Measurements from ENCODE around the gene JUP. TPM values are rescaled to one million over a fixed set of nuclear protein-coding genes. Genes with fewer than 3 reads are reported as not detected.

The JUP gene
- total RNA-seq, 3 donors from 2014 or later = 107 to 158 (median 121) TPM

DNA sequence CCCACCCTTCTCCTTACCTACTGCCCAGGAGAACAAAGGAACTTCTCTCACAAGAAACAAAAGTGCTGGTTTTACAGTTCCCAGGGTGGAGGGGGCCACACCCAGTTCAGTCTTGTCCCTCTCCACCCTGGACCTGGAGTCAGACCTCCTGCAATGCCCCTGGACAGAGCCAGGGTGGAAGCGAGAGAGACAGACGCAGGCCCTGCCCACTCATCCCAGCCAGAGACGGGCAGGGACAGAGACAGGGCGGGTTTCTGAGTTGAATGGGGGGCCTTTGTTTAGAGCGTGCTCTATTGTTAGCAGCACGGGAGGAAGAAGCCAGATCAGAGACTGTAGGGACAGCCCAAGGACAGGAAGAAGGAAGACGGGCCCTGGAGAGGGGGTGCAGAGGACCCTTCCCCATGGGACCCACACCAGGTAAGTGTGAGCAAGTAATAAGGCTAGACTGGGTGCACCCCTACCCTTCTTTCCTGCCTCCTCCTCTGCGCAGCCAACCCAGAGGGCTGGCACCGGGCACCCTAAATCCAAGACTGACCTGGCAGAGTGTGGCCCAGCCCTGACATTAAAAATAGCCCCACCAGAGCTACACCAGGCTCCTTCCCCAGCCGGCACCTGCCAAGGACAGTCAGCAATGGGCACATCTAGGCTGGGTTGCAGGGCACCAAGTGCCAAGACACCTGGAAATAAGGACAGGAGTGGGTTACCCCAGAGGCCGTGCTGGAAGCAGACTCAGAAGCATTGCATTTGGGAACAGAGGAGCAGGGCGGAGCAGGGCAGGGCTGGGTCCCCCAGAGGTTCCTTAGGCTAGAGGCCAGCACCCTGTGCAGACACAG lies 10.9 kb downstream of the JUP start:
- no peaks in the 10 kb centered on the region for H3K36me3 ChIP-seq
- intact Hi-C loops (cut with DNase I; ENCODE audit: low total_unique reads) = no loop called here
- H3K4me1 ChIP-seq = peaks cover 29 to 61% of the 10 kb centered on the region in 2 donors
- no peak overlapping the region for H3K4me3 ChIP-seq
- H3K27me3 ChIP-seq = no peaks in the 10 kb centered on the region
- H3K27ac ChIP-seq = peak overlapping the region; percentile 83 to 89
- no peak for TF ChIP-seq POLR2A (IDR thresholded peaks at IDR 0.05)
- TF ChIP-seq, protein P1, sequence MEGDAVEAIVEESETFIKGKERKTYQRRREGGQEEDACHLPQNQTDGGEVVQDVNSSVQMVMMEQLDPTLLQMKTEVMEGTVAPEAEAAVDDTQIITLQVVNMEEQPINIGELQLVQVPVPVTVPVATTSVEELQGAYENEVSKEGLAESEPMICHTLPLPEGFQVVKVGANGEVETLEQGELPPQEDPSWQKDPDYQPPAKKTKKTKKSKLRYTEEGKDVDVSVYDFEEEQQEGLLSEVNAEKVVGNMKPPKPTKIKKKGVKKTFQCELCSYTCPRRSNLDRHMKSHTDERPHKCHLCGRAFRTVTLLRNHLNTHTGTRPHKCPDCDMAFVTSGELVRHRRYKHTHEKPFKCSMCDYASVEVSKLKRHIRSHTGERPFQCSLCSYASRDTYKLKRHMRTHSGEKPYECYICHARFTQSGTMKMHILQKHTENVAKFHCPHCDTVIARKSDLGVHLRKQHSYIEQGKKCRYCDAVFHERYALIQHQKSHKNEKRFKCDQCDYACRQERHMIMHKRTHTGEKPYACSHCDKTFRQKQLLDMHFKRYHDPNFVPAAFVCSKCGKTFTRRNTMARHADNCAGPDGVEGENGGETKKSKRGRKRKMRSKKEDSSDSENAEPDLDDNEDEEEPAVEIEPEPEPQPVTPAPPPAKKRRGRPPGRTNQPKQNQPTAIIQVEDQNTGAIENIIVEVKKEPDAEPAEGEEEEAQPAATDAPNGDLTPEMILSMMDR (IDR thresholded peaks at IDR 0.05) = no peak
- no peaks in the 10 kb centered on the region for H3K9me3 ChIP-seq
- no peak for DNase-seq (ENCODE audit: low spot score in 2 of 2)

DNA sequence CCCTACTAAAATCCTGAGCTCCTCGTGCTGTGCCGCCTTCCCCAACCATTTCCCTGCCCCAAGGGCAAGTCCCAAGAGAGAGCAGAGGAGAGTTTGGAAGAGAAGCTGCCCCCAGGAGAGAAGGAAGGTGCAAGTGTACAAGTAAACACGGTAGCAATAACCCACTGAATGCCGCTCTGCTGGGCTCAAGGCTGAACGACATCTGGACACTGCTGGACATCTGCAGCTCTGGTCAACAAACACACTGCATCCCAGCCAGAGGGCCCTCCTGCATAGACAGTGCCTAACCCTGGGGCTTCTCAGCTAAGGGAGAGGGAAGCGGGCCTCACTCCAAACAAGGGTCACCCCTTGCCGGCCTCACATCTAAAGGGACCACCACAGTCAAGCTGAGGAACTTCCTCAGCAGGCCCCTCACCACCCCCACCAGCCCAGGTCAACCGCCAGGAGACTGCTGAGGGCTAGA lies 12.7 kb downstream of the JUP start:
- no peaks in the 10 kb centered on the region for H3K9me3 ChIP-seq
- peaks cover 29 to 52% of the 10 kb centered on the region in 2 donors for H3K4me1 ChIP-seq
- intact Hi-C loops (cut with DNase I; ENCODE audit: low total_unique reads) = no loop called here
- DNase-seq (ENCODE audit: low spot score in 2 of 2) = no peak
- H3K4me3 ChIP-seq = peak overlapping the region in 1 of 3 donors; percentile 41
- H3K27me3 ChIP-seq = no peaks in the 10 kb centered on the region
- H3K27ac ChIP-seq = peak overlapping the region; percentile 89 to 91
- no peaks in the 10 kb centered on the region for H3K36me3 ChIP-seq
- TF ChIP-seq POLR2AphosphoS5 (IDR thresholded peaks at IDR 0.05) = no peak
- TF ChIP-seq, protein P1 (IDR thresholded peaks at IDR 0.05) = no peak
- TF ChIP-seq POLR2A (IDR thresholded peaks at IDR 0.05) = no peak

DNA sequence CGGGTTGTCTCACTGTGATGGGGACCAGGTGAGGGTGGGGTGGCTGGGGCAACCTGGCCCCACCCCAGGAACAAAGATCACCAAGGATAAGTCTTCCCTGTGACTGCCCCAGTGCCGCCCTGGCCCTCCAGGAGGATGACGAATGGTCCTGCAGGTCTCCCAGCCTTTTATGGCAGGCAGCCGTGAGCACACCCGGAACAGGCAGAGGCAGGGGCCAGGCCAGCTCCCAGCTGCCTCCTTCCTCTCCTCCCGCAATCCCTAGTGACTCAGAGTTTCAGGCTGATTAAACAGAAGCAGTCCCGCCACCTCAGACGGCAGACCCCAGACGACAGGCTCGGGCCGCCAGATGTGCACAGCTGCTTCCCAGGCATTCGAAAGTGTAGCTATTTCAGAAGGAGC lies 13.3 kb downstream of the JUP start:
- intact Hi-C loops (cut with DNase I; ENCODE audit: low total_unique reads) = no loop called here
- Histone ChIP-seq H3K9me3 (no peaks in the 10 kb centered on the region), H3K36me3 (no peaks in the 10 kb centered on the region), H3K4me3 (peak overlapping the region in 1 of 3 donors; percentile 41), H3K27me3 (no peaks in the 10 kb centered on the region), H3K27ac (peak overlapping the region; percentile 89 to 91), H3K4me1 (peaks cover 29 to 50% of the 10 kb centered on the region in 2 donors)
- TF ChIP-seq POLR2AphosphoS5 (IDR thresholded peaks at IDR 0.05) (no peak), POLR2A (IDR thresholded peaks at IDR 0.05) (no peak)
- TF ChIP-seq, protein P1 (IDR thresholded peaks at IDR 0.05) = no peak
- peak; percentile 82 for DNase-seq (ENCODE audit: low spot score in 2 of 2)

DNA sequence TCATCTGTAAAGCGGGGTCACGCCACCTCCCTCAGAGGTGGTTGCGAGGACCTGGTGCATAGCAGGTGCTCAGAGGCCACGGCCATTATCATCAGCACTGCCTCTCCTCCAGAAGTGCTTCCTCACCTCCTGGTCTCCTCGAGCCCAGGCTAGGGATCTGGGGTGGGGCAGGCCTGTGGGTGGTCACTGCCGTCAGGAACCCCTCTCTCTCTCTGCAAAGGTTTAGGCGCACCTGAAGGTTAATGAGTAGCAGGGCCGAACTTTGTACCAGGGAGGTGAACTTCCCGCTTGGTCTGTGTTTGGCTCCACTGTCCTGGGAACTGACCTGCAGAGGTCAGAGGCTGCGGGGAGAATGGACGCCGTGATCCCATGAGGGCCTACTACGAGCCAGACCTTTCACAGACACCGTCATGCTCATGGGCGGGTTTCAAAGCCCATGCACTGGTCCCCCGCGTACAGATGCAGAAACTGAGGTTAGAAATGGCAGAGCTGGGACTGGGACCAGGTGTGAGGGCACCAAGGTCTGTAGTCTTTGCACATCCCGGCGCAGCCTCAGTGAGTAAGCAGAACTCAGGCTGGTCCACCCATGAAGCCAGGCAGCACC lies 13.8 kb downstream of the JUP start:
- Histone ChIP-seq H3K36me3 (no peaks in the 10 kb centered on the region), H3K27ac (peak overlapping the region; percentile 89 to 91), H3K27me3 (no peaks in the 10 kb centered on the region), H3K4me3 (peak overlapping the region in 1 of 3 donors; percentile 41), H3K4me1 (peaks cover 29 to 48% of the 10 kb centered on the region in 2 donors), H3K9me3 (no peaks in the 10 kb centered on the region)
- intact Hi-C loops (cut with DNase I; ENCODE audit: low total_unique reads) = no loop called here
- no peak for TF ChIP-seq POLR2AphosphoS5 (IDR thresholded peaks at IDR 0.05)
- no peak for TF ChIP-seq POLR2A (IDR thresholded peaks at IDR 0.05)
- TF ChIP-seq, protein P1 (IDR thresholded peaks at IDR 0.05) = no peak
- DNase-seq (ENCODE audit: low spot score in 2 of 2) = no peak

DNA sequence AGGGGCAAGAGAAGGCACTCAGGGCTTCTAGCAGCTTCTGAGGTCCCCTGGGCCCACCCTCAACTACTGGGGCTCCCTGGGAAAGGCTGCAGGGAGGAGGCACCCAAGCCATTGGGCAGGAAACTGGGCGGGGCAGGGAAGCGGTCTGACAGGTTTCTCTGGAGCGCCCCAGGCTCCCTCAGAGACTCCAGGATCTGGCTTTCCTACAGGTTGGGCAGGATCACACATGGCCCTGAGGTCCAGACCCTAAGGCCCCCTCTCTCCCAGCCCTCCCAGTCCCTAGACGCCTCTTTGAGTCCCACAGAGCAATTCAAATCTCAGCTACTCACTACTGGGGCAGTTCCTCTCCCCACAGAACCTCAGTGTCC lies 14.3 kb downstream of the JUP start:
- TF ChIP-seq, protein P1 (IDR thresholded peaks at IDR 0.05) = no peak
- no peak for TF ChIP-seq POLR2A (IDR thresholded peaks at IDR 0.05)
- TF ChIP-seq POLR2AphosphoS5 (IDR thresholded peaks at IDR 0.05) = peak in 1 of 3 donors; percentile 29
- Histone ChIP-seq H3K4me1 (peaks cover 27 to 46% of the 10 kb centered on the region in 2 donors), H3K27me3 (no peaks in the 10 kb centered on the region), H3K36me3 (no peaks in the 10 kb centered on the region), H3K27ac (peak overlapping the region; percentile 89 to 91), H3K4me3 (peak overlapping the region in 1 of 3 donors; percentile 21), H3K9me3 (no peaks in the 10 kb centered on the region)
- DNase-seq (ENCODE audit: low spot score in 2 of 2) = peak; percentile 76 to 92
- intact Hi-C loops (cut with DNase I; ENCODE audit: low total_unique reads) = no loop called here

Data from breast epithelium (tissue), 4 donors.